Left ventricle myocardium superior (tissue), 1 donor: ENCODE data around the gene CEP41. TPM values are rescaled to one million over a fixed set of nuclear protein-coding genes. Genes with fewer than 3 reads are reported as not detected.

ENCODE experiments used
- ATAC-seq: fragments of 200-7000 bp; cut with Tn5 transposase; one replicate; pipeline ENCODE4 v1.9.1; 2020; ENCODE audit warnings: mild to moderate bottlenecking, moderate library complexity
- DNase-seq: peaks from one replicate; pipeline ENCODE4 v3.0.0-alpha.2; 2020
- intact Hi-C: fragments of 100-400 bp; cut with micrococcal nuclease; formaldehyde crosslinking; loops from one replicate; pipeline ENCODE4 v1.11.0; 2022
- total RNA-seq: library from RNA; stranded (reverse); fragmentation: NEBNext Ultra II Directional; extraction: Animal tissue kit (Norgen Biotek cat#: 25700); gene quantifications from one replicate; pipeline ENCODE4 v1.2.1, GENCODE V29; 2021
- donor health status: DM: no; HTN: yes; CAD: no; lungs with severe emphysema.

CEP41 gene
- total RNA-seq, 1 donor from 2014 or later: 4.9 TPM

DNA sequence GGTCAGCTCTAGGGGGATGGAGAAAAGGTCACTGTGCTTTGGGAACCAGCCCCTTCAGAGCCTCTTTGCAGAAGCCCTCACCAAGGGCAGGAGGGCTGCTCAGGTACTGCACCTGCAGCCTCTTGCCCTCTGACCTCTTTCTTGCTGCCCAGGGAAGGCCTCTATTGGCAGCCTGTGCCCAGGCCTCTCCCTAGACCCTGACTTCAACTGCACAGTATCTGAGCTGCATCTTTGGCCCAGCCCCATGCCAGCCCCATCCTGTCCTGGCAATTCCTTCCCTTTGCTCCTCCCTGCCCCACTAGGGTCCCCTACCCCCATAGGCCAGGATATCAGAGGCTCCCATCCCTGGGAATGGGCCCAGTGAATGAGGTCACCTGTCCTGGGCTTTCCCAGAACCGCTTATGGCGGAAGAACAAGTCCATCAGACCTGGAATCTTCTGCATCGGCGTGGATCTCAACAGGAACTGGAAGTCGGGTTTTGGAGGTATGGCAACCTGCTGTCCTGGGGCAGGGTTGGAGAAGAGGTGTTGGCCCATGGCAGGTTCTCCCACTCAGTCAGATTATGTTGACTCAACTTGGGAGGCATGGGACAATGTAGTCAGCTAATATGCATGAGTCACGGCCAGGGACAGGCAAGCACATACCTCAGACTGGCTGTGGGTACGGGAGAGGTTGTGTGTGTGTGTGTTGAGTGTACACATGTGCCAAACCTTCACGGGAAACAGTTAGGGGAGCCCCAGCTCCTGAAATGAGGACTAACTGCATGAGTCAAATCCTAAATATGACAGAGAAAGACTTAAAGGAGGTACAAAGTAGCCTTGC, 77.6 kb downstream of the CEP41 start:
- ATAC-seq (no peak), DNase-seq (no peak)
- intact Hi-C loops: no loop called here

DNA sequence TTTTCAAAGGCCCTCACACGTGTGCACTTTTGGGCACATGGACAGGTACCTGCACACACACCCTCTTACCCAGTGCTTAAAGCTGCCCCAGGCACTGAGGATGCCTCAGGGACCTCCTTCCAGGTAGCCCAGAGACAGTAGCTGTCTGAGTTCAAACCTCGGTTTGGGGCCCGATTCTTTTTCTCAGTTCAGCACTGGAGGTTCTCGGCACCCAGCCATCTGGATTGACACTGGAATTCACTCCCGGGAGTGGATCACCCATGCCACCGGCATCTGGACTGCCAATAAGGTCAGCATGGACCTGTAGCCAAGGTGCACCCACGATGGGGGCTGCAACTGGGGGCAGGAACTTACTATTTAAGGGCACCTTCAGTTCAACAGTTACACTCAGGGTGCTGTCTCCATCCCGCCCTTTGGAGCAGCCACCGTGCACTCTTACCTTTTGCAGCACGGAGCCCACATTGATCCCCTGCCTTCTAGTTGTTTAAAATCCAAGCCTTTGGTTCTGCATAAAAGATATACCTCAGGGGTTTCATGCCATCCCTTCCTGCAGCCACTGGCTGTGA, 78.5 kb downstream of the CEP41 start:
- intact Hi-C loops: no loop called here
- DNase-seq (no peak), ATAC-seq (no peak)

DNA sequence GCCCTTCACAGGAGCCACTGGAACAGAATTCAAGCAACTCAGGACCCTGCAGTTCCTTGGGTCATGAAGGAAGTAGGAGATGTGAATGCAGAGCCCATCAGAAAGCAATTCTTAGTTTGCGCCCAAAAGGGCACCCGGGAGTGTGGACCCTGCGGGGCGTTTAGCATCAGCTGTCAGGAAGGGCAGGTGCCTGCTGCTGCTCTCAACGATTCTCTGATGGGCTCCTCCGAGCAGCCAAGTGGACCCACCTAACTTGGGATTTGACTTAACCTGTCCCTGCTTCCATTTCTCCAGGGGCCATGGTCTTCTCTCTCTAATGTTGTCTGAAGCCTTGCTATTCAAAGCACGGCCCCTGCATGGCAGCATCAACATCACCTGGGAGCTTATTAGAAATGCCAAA, 79.1 kb downstream of the CEP41 start:
- intact Hi-C loops: no loop called here
- ATAC-seq (no peak), DNase-seq (no peak)

DNA sequence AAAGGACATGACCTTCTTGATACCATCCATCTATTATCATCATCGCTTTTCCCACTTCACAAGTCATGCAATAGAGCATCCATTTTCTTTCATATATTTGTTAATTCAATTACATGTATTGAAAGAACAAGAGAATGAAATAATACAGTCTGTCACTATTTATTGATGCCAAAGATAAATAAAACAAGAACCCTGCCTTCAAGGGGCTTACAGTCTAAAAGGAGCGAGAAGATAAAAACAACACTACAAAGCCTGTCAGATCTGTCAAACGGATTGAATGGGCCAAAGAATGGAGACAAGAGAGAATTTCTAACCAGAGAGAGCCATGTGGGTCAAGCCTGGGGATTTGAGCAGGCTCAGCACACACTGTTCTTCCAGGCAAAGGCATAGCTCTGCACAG, 80.3 kb downstream of the CEP41 start:
- no peak for DNase-seq
- intact Hi-C loops: no loop called here
- ATAC-seq: no peak

GRCh38 chr7:130359276-130359857, 81.4 kb downstream of the CEP41 start:
- intact Hi-C loops: no loop called here
- ATAC-seq: no peak
- no peak for DNase-seq

- DNase-seq (no peak), ATAC-seq (no peak)
- intact Hi-C loops: no loop called here
Measured at GRCh38 chr7:130358471-130358870, 82.3 kb downstream of the CEP41 start.

DNA sequence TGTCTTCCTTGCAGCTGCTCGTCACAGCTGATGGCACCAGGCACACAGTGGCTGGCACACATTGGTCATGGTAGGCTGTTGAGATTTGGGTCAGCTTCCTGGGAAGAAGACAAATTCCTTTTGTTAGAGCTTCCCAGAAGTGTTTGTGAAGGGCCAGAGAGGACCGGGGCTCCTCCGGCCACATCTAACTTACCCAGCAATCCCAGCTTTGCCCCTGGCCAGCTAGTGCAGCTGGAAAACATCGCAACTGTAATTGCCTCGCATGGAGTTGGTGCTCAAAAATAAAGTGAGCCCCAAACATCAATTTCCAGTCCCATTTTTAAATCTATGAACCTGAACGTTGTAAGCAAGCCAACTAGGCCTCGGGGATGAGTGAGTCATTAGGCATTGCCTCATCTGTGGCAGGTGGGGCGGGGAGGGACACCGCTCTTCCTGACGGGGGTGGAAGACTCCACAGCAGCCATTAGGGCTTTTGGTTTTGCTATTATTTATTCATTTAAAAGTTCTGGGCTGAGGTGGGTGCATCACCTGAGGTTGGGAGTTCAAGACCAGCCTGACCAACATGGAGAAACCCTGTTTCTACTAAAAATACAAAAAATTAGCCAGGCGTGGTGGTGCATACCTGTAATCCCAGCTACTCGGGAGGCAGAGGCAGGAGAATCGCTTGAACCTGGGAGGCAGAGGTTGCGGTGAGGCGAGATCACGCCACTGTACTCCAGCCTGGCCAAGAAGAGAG, 83.8 kb downstream of the CEP41 start:
- DNase-seq (peak; percentile 49), ATAC-seq (peak; percentile 70)
- intact Hi-C loops: no loop called here

DNA sequence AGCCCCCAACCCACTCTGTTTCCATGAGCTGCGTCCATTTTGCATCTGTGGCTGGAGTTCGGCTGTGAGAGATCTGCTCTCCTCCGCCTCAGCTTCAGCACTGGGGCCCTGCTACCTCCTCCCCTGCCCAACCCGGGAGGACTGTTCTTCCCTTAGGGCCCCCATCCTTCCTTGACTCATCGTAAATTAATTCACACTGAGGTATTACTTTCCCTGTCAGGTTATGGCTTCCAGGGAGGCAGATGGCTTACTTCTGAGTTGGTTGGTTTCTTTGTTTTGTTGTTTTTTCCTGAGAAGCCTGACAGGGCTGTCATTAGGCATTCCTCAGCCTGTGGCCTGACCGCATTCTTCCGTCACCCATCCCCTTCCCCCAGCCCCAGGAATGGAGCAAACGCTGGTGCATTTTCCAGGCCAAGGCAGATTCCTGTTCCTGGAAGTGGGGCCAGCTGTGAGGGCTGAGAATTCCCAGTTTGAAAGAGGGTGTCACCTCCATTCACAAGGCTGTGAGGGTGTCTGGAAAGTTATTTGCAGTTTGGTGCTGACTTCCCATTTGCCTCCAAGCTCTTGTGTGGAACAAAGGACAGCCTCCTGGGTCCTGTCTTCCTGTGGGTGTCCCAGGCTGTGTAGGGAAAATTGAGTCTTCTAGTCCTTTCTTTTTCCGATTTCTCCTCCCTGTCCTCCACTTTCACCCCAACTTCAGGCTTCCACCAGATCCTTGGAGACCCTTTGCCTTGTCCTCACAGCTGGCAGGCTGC, 84.5 kb downstream of the CEP41 start:
- intact Hi-C loops: no loop called here
- ATAC-seq: peak; percentile 77
- no peak for DNase-seq

- intact Hi-C loops: no loop called here
- ATAC-seq: no peak
- DNase-seq: no peak
Measured at GRCh38 chr7:130353196-130353595, 87.6 kb downstream of the CEP41 start.

DNA sequence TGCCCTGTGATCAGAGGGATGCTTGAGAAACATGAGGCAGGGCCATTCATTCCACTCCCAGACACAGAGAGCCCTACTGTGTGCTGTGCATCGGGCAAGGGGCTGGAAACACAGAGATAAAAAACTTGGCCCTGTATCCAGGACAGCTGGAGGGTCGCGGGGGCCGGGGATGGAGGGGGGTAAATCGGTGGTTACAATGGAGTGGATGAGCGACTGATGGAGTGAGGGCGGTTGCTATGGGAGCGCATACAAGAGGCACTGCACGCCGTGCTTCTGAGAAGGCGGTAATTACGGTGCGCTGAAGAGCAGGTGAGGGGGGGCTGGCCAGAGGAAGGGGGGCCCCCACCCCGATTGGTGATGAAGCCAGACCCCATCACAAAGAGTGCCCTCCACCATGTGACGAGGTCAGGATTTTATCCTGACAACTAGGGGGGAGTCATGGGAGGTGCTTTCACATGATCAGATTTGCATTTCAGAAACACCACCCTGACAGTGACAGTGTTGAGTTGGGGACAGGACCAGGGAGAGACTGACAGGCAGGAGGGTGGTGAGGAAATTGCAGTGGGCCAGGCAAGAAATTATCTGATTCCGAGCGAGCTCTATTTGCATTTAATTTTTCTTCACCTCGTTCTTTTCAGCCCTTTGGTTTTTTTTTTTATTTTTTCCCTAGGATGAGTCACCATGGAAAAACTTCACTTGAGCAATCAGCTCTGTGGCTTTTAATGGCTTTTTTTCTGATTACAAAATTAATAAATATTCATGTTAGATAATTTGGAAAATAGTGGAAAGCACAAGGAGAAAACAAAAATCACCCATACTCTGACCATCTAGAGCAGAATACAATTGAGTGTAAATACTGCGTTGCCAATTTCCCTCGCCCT, 88.4 kb downstream of the CEP41 start:
- DNase-seq: no peak
- ATAC-seq: no peak
- intact Hi-C loops: no loop called here

DNA sequence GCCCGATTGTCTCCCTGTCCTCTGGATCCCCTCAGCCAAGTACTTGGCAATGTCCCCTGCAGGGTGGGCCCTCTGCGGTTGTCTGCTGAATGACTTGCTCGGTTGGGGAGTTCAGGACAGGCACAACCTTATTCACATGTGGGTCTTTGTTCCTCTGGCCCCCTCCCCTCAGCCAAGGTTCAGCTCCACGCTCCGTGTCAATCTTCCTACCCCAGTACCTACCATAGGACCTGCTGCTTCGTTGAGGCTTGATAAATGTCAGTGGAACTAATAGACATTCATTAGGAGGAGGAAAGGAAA, 89.1 kb downstream of the CEP41 start:
- DNase-seq (no peak), ATAC-seq (peak; percentile 7)
- intact Hi-C loops: no loop called here

DNA sequence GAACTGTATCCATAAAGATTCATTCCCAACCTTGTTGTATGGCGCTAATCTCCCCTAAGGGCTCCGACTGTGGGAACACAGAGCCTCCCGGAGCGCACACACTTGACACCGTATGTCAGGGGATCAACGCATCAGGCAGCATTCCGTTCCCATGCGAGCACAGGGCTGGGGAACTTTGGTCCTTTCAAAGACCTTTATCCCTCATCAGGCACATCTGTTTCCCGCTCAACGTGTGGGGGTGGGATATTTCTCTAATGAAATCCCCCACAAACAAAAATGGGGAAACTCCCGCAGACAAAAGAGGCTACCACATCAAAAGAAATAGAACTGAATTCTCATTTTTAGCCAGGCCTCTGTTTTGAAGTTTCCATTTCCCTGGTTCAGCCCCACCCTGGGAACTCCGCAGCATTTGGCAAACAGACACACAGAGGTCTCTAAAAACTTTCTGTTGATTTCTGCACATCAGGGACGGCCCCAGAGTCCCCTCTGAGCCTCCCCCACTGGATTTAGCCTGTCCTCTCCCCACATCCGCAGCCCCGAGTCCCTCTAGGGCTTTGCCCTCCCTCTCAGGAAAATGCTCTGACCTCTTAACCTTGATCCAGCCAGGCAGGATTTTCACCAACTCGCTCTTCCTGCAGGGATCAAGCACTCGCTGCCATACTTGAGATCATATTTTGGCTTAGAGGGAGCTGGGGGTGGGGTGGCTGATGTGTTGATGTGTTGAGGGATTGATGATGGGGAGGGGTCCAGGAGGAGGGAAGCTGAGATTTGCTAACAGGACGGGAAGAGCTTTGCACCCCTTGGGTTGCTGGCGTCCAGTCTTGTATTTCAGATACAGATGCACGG, 89.6 kb downstream of the CEP41 start:
- intact Hi-C loops: no loop called here
- DNase-seq (peak; percentile 49), ATAC-seq (peak; percentile 71)

GRCh38 chr7:130349911-130350782, 90.7 kb downstream of the CEP41 start:
- intact Hi-C loops: no loop called here
- peak; percentile 55 for ATAC-seq
- DNase-seq: no peak

GRCh38 chr7:130346941-130347340, 93.9 kb downstream of the CEP41 start:
- intact Hi-C loops: no loop called here
- DNase-seq: no peak
- no peak for ATAC-seq

DNA sequence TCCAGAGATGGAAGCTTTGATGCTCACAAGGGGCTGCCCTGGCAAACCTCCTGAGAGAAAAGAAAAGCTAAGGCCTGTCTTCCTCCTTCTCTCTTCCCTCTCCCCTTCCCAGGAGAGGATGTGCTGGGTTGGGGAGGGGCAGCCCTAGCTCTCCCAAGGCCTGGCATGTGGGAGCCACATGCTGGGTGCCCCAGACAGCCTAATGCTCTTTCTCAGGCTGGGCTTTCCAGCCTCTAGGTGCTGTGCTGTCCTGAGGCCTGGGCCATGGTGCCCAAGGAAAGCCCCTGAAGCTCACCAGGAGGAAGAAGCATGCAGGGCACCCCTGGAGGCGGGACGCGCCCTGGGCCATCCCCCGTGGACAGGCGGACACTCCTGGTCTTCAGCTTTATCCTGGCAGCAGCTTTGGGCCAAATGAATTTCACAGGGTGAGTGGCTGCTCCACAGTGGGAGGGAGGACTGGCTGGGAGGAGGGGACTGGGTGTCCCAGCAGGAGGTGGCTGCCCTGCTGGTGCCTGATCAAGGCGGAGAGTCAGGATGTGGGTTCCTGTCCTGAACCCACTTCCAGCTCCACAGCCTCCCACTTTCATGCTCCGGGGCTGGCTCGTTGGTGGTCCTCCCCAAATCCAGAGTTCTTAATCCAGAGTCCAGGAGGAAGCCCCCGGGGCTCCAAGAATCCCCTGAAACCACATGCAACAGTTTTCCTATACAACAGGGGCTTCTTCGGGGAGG, 94.5 kb downstream of the CEP41 start:
- DNase-seq: no peak
- intact Hi-C loops: no loop called here

DNA sequence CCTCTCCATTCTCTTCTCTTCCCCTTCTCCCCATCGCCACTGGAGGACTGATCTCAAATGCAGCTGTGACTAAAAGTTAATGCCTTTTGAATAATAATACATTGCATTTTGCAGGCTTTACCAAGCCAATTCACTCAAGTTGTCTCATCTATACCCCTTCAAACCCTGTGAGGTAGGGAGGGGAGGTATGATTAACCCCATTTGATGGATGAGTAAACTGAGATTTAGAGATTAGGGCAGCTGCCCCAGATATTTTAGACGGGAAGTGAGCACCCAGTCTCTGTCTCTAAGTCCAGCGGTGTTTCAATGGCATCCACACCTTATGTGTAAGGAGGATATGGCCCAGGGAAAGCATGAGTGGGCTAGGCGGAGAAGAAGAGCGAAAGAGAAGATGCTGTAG, 95.1 kb downstream of the CEP41 start:
- DNase-seq: no peak
- intact Hi-C loops: no loop called here
- ATAC-seq: no peak

More for the DNA sequence above, 94.5 kb downstream of the CEP41 start:
- no peak for ATAC-seq
